A549 (cell line): Measurements from ENCODE around the gene PBRM1.

Experiments used
- BCL3 ChIP-seq: fragments of >200 bp; sonication (Bioruptor Twin); formaldehyde crosslinking; IDR thresholded peaks from 3 replicates; pipeline ENCODE4 v1.6.1; 2016
- CEBPB ChIP-seq, 2 experiments: fragments of >200 bp in 1 of 2; sonication (Bioruptor Twin) in 1 of 2; formaldehyde crosslinking in 1 of 2; IDR thresholded peaks; 2 replicates each; pipeline ENCODE4 v1.6.1; 2012 to 2016
- CTCF ChIP-seq: fragments of >200 bp; sonication (Bioruptor Twin); formaldehyde crosslinking; IDR thresholded peaks from 3 replicates; pipeline ENCODE4 v1.5.1; 2016
- EP300 ChIP-seq, 2 experiments: fragments of >200 bp; sonication (Bioruptor Twin); formaldehyde crosslinking; IDR thresholded peaks; 2 replicates in 1 of 2; 3 replicates in 1 of 2; pipeline ENCODE4 v1.6.1; 2016 to 2017
- FOSB ChIP-seq: fragments of 250-450 bp; sonication (Bioruptor Pico); IDR thresholded peaks from 2 replicates; pipeline ENCODE4 v1.5.0; 2020; ENCODE audit warnings: mild to moderate bottlenecking, moderate library complexity
- POLR2A ChIP-seq: IDR thresholded peaks from 2 replicates; pipeline ENCODE4 v1.6.1; 2012; ENCODE audit warnings: mild to moderate bottlenecking, low read length
- REST ChIP-seq: fragments of 200-600 bp; sonication (generic); IDR thresholded peaks from 2 replicates; pipeline ENCODE4 v1.6.1; 2016; ENCODE audit warnings: antibody characterized with exemption, mild to moderate bottlenecking, moderate library complexity
- TFCP2L1 ChIP-seq: fragments of 250-450 bp; sonication (Bioruptor Pico); IDR thresholded peaks from 2 replicates; pipeline ENCODE4 v1.5.0; 2021; ENCODE audit warnings: mild to moderate bottlenecking

- TF ChIP-seq CTCF (no peak), REST (no peak), EP300 (IDR thresholded peaks at IDR 0.05) (no peak), POLR2A (no peak), BCL3 (no peak), CEBPB (IDR thresholded peaks at IDR 0.05) (no peak), TFCP2L1 (no peak), FOSB (no peak)
These were observed 25.7 kb downstream of the PBRM1 start for GRCh38 chr3:52660046-52660445.
